Measurements from ENCODE around the gene TGFBR2.
"Not testable (repeated sequence)": the region's sequence is repeated elsewhere in the genome, so short reads cannot be mapped to it uniquely, and the experiment has no call there.

TGFBR2 gene

DNA sequence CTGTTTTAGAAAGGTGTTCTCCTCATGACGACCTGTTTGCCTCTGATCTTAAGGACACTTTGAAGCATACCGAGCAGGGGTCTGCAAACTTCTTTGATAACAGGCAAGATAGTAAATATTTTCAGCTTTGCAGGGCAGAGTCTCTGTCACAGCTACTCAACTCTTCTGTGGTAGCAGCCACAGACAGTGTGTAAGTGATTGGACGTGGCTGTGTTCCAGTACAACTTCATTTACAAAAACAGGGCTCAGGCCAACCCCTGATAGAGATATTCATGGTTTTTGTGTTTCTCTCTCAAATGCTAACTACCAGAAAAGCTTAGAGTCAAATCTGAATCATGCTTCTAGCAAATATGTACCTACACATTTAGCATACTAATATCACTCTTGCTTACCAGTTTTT, 51.5 kb downstream of the TGFBR2 start:
- no peak for DNase-seq (ENCODE audit: low read depth, low spot score)

DNA sequence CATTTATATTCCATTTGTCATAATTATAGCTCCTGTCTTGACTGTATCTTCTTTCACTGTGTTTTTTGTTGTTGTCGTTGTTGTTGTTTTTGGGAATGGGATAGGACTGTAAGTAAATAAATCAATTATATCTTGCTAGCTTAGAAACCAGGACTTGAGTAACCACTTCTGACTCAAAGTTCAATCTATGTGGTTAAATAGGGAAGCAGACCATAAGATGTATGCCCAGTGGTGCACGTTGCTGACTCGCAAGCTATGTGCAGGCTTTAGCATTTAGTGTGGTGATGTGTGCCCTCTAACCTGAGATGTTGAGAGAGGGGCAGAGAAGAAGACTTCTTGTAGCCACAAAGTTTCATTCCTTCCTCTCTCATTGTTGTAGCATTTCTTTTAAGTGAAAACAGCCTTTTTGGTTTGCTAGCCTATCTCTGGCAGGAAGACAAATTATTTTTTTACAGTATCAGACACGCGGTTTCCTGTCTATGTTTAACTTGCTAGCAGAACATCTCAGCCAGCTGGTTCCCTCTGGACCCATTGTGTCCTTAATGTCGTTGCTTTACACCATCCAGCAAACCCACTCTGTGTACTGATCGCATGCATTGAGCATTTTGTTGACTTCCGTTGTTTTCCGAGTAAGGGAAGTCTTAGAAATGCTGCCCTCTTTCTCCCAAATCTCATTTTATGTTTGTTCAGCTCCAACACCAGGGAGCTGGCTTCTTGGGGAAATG, 52.1 kb downstream of the TGFBR2 start:
- no peak for DNase-seq (ENCODE audit: low read depth, low spot score)

- DNase-seq (ENCODE audit: low read depth, low spot score): no peak
Measured at GRCh38 chr3:30659270-30660130, 53.1 kb downstream of the TGFBR2 start.

- no peak for DNase-seq (ENCODE audit: low read depth, low spot score)
Measured at GRCh38 chr3:30660136-30660535, 53.7 kb downstream of the TGFBR2 start.

DNA sequence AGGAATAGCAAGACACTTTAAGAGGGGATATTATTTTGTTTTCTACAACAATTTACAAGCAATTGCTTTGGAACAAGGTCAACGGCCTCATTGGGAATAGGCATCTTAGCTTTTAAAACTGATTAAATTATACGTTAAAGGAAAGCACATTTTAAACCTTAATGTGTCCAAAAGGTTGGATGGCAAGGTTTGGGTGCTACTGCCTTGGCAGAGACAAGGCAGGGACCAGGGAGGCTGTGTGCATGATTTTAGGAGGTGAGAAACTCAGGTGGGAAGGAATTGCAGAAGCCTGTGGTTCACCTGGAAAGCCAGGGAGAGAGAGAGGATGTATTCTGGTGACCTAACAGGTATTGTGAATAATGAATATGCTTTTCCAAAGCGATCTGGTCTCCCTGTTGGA, 54.3 kb downstream of the TGFBR2 start:
- no peak for DNase-seq (ENCODE audit: low read depth, low spot score)

GRCh38 chr3:30661098-30661873, 54.9 kb downstream of the TGFBR2 start:
- DNase-seq (ENCODE audit: low read depth, low spot score): no peak

GRCh38 chr3:30662836-30663235, 56.4 kb downstream of the TGFBR2 start:
- no peak for DNase-seq (ENCODE audit: low read depth, low spot score)

GRCh38 chr3:30663533-30664241, 57.3 kb downstream of the TGFBR2 start:
- no peak for DNase-seq (ENCODE audit: low read depth, low spot score)

DNA sequence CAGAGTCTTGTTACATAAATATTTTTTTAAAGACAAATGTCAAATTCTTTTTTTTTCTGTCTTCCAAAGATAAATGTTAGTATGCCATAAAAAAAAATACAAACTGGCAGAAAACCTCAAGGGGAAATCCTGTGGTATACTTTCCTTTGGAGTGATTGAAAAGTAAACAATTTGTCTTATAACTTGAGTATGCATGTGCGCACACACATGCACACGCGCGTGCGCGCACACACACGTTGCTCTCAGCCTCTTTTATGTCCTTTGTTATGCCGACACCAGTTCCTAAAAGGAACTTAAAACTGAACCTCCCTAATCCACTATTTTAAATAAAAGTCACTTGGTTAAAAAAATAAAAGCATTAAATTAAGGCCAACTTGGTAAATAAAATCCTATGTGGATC, 58.1 kb downstream of the TGFBR2 start:
- no peak for DNase-seq (ENCODE audit: low read depth, low spot score)

- DNase-seq (ENCODE audit: low read depth, low spot score): no peak
Measured at GRCh38 chr3:30664884-30665283, 58.5 kb downstream of the TGFBR2 start.

GRCh38 chr3:30665539-30665938, 59.1 kb downstream of the TGFBR2 start:
- DNase-seq (ENCODE audit: low read depth, low spot score): no peak

DNA sequence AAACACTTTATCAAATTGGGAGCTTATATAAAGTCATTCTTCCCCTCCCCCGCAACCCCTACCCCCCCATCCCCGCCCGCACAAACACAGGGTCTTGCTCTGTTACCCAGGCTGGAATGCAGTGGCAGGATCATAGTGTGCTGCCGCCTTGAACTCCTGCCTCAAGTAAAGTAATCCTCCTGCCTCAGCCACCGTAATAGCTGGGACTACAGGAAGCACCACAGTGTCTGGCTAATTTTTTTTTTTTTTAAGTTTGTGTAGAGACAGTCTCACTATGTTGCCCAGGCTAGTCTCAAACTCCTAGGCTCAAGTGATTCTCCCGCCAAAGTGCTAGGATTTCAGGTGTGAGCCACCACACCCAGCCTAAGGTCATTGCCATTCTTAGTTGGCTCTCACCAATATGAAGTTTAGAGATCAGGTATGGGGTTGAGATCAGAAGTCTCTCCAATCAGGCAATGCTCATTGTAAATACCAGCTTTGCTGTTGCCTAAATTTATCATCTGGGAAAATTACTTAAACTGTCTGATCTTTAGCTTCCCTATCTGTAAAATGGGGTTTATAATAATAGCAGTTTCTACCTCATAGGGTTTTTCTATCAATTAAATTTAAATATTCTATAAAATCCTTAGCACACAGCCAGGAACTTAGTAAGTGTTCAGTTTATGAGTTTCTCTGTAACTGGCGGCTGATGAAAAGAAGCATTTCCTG, 60.3 kb downstream of the TGFBR2 start:
- DNase-seq (ENCODE audit: low read depth, low spot score): no peak

DNA sequence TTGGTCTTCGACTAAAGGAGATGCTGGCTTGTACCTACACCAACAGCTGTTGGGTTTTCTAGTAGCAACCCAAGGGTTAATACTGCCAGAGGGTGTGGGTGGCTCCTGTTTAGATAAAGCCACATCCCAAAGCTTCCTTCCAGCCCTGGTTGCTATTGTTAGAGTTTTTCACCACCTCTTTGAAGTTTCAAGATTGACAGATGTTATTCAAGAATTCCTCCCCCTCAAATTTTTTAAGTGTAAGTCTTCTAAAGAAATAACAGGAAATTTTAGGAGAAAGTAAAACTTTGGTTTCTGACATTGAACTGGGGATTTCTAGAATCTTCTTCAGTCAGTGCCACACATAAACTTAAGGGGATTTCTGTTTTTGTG, 60.9 kb downstream of the TGFBR2 start:
- no peak for DNase-seq (ENCODE audit: low read depth, low spot score)

DNA sequence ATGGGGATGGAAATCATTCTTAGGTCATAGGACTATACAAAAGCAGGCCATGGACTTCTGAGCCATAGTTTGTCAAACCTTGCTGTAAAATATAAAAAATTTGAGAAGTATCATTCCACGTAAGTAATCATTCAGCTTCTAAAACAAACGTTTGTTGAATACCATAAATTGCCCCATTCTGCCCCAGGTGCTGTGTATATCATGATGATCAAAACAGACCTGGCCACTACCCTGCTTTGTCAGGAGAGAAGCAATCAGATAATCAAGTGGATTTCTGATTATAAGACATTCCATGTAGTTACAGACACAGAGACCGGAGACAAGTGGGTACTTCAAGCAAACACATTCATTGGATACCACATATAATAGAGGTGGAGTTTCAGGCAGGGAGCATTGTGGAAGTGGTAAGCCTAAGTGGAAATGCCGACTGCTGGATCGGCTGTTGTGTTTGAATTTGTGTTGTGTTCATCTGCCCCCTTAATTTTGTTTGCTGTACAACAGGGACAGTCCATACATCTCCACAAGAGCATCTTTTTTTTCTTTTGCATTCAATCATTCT, 61.7 kb downstream of the TGFBR2 start:
- no peak for DNase-seq (ENCODE audit: low read depth, low spot score)

GRCh38 chr3:30669360-30669934, 63.0 kb downstream of the TGFBR2 start:
- DNase-seq (ENCODE audit: low read depth, low spot score): not testable (repeated sequence)

GRCh38 chr3:30670292-30670691, 63.9 kb downstream of the TGFBR2 start:
- no peak for DNase-seq (ENCODE audit: low read depth, low spot score)

DNA sequence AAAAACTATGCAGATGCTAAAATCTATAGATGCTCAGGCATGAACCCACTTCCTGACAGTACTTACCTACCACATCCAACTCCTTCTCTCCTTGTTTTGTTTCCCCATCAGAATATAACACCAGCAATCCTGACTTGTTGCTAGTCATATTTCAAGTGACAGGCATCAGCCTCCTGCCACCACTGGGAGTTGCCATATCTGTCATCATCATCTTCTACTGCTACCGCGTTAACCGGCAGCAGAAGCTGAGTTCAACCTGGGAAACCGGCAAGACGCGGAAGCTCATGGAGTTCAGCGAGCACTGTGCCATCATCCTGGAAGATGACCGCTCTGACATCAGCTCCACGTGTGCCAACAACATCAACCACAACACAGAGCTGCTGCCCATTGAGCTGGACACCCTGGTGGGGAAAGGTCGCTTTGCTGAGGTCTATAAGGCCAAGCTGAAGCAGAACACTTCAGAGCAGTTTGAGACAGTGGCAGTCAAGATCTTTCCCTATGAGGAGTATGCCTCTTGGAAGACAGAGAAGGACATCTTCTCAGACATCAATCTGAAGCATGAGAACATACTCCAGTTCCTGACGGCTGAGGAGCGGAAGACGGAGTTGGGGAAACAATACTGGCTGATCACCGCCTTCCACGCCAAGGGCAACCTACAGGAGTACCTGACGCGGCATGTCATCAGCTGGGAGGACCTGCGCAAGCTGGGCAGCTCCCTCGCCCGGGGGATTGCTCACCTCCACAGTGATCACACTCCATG, 65.3 kb downstream of the TGFBR2 start:
- no peak for DNase-seq (ENCODE audit: low read depth, low spot score)

DNA sequence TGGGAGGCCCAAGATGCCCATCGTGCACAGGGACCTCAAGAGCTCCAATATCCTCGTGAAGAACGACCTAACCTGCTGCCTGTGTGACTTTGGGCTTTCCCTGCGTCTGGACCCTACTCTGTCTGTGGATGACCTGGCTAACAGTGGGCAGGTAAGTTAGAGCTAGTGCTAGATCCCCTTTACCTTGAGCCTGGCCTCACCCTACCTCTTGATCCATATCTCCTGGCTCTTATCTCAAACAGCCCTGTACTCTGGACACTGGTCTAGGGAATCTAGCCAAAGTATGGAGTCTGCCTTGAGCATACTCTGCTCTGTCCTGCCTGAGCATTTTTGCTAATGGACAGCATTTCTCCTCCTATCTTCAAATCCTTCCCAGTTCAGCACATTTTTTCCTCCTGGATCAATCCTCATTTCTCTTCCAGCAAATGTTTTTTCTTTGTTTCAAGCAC, 65.9 kb downstream of the TGFBR2 start:
- no peak for DNase-seq (ENCODE audit: low read depth, low spot score)

- no peak for DNase-seq (ENCODE audit: low read depth, low spot score)
Measured at GRCh38 chr3:30672959-30673358, 66.6 kb downstream of the TGFBR2 start.
